ENCODE results near the gene TIGD1.
A peak's percentile ranks its signal among the peaks of the same experiment; 100 is the strongest.

Gene TIGD1

GRCh38 chr2:232551250-232551638, 887 bp upstream of the TIGD1 start:
- Histone ChIP-seq H3K27ac (ENCODE audit: low read length, poor library complexity, severe bottlenecking) (peak overlapping the region; percentile 60), H3K23ac (ENCODE audit: low read length in 2 of 2) (no peak overlapping the region), H2BK5ac (ENCODE audit: low read depth, low read length, poor library complexity, severe bottlenecking) (no peak overlapping the region), H4K91ac (ENCODE audit: low read length) (no peak overlapping the region), H3K4me2 (ENCODE audit: low read length, poor library complexity, severe bottlenecking) (peak overlapping the region; percentile 67), H3K9ac (ENCODE audit: low read length) (peak overlapping the region; percentile 99), H3K4ac (ENCODE audit: low read depth in 1 of 2, low read length in 2 of 2) (peak overlapping the region; percentile 80 to 81), H3K4me1 (ENCODE audit: control insufficient read depth, insufficient read depth, low read depth, low read length) (peaks cover 4% of the 10 kb centered on the region), H3K18ac (ENCODE audit: low read depth in 1 of 2, low read length in 2 of 2) (peak overlapping the region in 1 of 2 experiments; percentile 89), H2AK5ac (ENCODE audit: low read length, severe bottlenecking) (no peak overlapping the region), H3K14ac (ENCODE audit: low read length in 2 of 2) (peak overlapping the region in 1 of 2 experiments; percentile 92), H4K8ac (ENCODE audit: low read length) (peak overlapping the region; percentile 89), H2BK12ac (ENCODE audit: low read length in 2 of 2) (no peak overlapping the region), H2BK15ac (ENCODE audit: low read depth, poor library complexity, severe bottlenecking) (no peak overlapping the region), H3K79me1 (replicated peaks; ENCODE audit: low read length, poor library complexity, severe bottlenecking) (peaks cover 21% of the 10 kb centered on the region), H3K36me3 (ENCODE audit: control insufficient read depth in 1 of 2, insufficient read depth in 2 of 2, low read depth in 1 of 2, low read length in 2 of 2) (peaks cover 9 to 50% of the 10 kb centered on the region in 2 experiments), H2BK120ac (ENCODE audit: low read depth, low read length) (no peak overlapping the region), H2AFZ (ENCODE audit: low read depth, low read length) (peak overlapping the region; percentile 36), H3K4me3 (ENCODE audit: insufficient read depth in 1 of 2, low read depth in 1 of 2, low read length in 2 of 2) (peak overlapping the region; percentile 88 to 98), H3K9me3 (ENCODE audit: control insufficient read depth, low read length) (peaks cover 3% of the 10 kb centered on the region), H3K27me3 (ENCODE audit: control insufficient read depth in 1 of 2, insufficient read depth in 1 of 2, low read length in 2 of 2) (no peaks in the 10 kb centered on the region)
- 46% methylated on average over 2 of the region's 7 CpGs for WGBS
- no peak for DNase-seq

GRCh38 chr2:232549655-232550353, 553 bp downstream of the TIGD1 start:
- Histone ChIP-seq H3K4me3 (ENCODE audit: insufficient read depth in 1 of 2, low read depth in 1 of 2, low read length in 2 of 2) (peak overlapping the region; percentile 85 to 98), H2BK120ac (ENCODE audit: low read depth, low read length) (no peak overlapping the region), H2AFZ (ENCODE audit: low read depth, low read length) (peak overlapping the region; percentile 83), H4K8ac (ENCODE audit: low read length) (peak overlapping the region; percentile 63), H2BK15ac (ENCODE audit: low read depth, poor library complexity, severe bottlenecking) (no peak overlapping the region), H2AK5ac (ENCODE audit: low read length, severe bottlenecking) (no peak overlapping the region), H4K91ac (ENCODE audit: low read length) (no peak overlapping the region), H3K14ac (ENCODE audit: low read length in 2 of 2) (peak overlapping the region in 1 of 2 experiments; percentile 87), H3K9me3 (ENCODE audit: control insufficient read depth, low read length) (peaks cover 3% of the 10 kb centered on the region), H3K27ac (ENCODE audit: low read length, poor library complexity, severe bottlenecking) (peak overlapping the region; percentile 86), H3K4me2 (ENCODE audit: low read length, poor library complexity, severe bottlenecking) (peak overlapping the region; percentile 64), H3K18ac (ENCODE audit: low read depth in 1 of 2, low read length in 2 of 2) (peak overlapping the region; percentile 74 to 97), H3K79me1 (replicated peaks; ENCODE audit: low read length, poor library complexity, severe bottlenecking) (peaks cover 26% of the 10 kb centered on the region), H3K23ac (ENCODE audit: low read length in 2 of 2) (no peak overlapping the region), H2BK5ac (ENCODE audit: low read depth, low read length, poor library complexity, severe bottlenecking) (no peak overlapping the region), H3K4me1 (ENCODE audit: control insufficient read depth, insufficient read depth, low read depth, low read length) (peaks cover 7% of the 10 kb centered on the region), H3K9ac (ENCODE audit: low read length) (peak overlapping the region; percentile 99), H3K36me3 (ENCODE audit: control insufficient read depth in 1 of 2, insufficient read depth in 2 of 2, low read depth in 1 of 2, low read length in 2 of 2) (peaks cover 17 to 36% of the 10 kb centered on the region in 2 experiments), H3K4ac (ENCODE audit: low read depth in 1 of 2, low read length in 2 of 2) (peak overlapping the region in 1 of 2 experiments; percentile 89), H2BK12ac (ENCODE audit: low read length in 2 of 2) (no peak overlapping the region), H3K27me3 (ENCODE audit: control insufficient read depth in 1 of 2, insufficient read depth in 1 of 2, low read length in 2 of 2) (no peaks in the 10 kb centered on the region)
- WGBS, result 25% methylated on average over 14 of the region's 21 CpGs
- no peak for DNase-seq

GRCh38 chr2:232547991-232548390, 2.4 kb downstream of the TIGD1 start:
- Histone ChIP-seq H3K4ac (ENCODE audit: low read depth in 1 of 2, low read length in 2 of 2) (no peak overlapping the region), H3K9ac (ENCODE audit: low read length) (no peak overlapping the region), H3K4me3 (ENCODE audit: insufficient read depth in 1 of 2, low read depth in 1 of 2, low read length in 2 of 2) (no peak overlapping the region), H3K4me1 (ENCODE audit: control insufficient read depth, insufficient read depth, low read depth, low read length) (peaks cover 7% of the 10 kb centered on the region), H3K27me3 (ENCODE audit: control insufficient read depth in 1 of 2, insufficient read depth in 1 of 2, low read length in 2 of 2) (no peaks in the 10 kb centered on the region), H3K79me1 (replicated peaks; ENCODE audit: low read length, poor library complexity, severe bottlenecking) (peaks cover 32% of the 10 kb centered on the region), H3K14ac (ENCODE audit: low read length in 2 of 2) (no peak overlapping the region), H2BK15ac (ENCODE audit: low read depth, poor library complexity, severe bottlenecking) (no peak overlapping the region), H2AFZ (ENCODE audit: low read depth, low read length) (no peak overlapping the region), H3K4me2 (ENCODE audit: low read length, poor library complexity, severe bottlenecking) (no peak overlapping the region), H4K8ac (ENCODE audit: low read length) (no peak overlapping the region), H2BK12ac (ENCODE audit: low read length in 2 of 2) (no peak overlapping the region), H3K18ac (ENCODE audit: low read depth in 1 of 2, low read length in 2 of 2) (no peak overlapping the region), H3K9me3 (ENCODE audit: control insufficient read depth, low read length) (peaks cover 3% of the 10 kb centered on the region), H3K36me3 (ENCODE audit: control insufficient read depth in 1 of 2, insufficient read depth in 2 of 2, low read depth in 1 of 2, low read length in 2 of 2) (peaks cover 20 to 31% of the 10 kb centered on the region in 2 experiments), H2BK5ac (ENCODE audit: low read depth, low read length, poor library complexity, severe bottlenecking) (no peak overlapping the region), H3K23ac (ENCODE audit: low read length in 2 of 2) (no peak overlapping the region), H2AK5ac (ENCODE audit: low read length, severe bottlenecking) (no peak overlapping the region), H3K27ac (ENCODE audit: low read length, poor library complexity, severe bottlenecking) (no peak overlapping the region), H2BK120ac (ENCODE audit: low read depth, low read length) (no peak overlapping the region), H4K91ac (ENCODE audit: low read length) (no peak overlapping the region)
- no peak for DNase-seq
- 100% methylated on average over 6 of the region's 6 CpGs for WGBS

- H3K18ac ChIP-seq (ENCODE audit: low read depth in 1 of 2, low read length in 2 of 2), result no peak overlapping the region
- peaks cover 12 to 28% of the 10 kb centered on the region in 2 experiments for H3K36me3 ChIP-seq (ENCODE audit: control insufficient read depth in 1 of 2, insufficient read depth in 2 of 2, low read depth in 1 of 2, low read length in 2 of 2)
- no peak overlapping the region for H3K4me2 ChIP-seq (ENCODE audit: low read length, poor library complexity, severe bottlenecking)
- H3K23ac ChIP-seq (ENCODE audit: low read length in 2 of 2), result no peak overlapping the region
- H2AFZ ChIP-seq (ENCODE audit: low read depth, low read length), result no peak overlapping the region
- no peak for DNase-seq
- no peak overlapping the region for H3K14ac ChIP-seq (ENCODE audit: low read length in 2 of 2)
- H3K9ac ChIP-seq (ENCODE audit: low read length), result no peak overlapping the region
- H3K4me3 ChIP-seq (ENCODE audit: insufficient read depth in 1 of 2, low read depth in 1 of 2, low read length in 2 of 2), result no peak overlapping the region
- no peak overlapping the region for H4K8ac ChIP-seq (ENCODE audit: low read length)
- H2AK5ac ChIP-seq (ENCODE audit: low read length, severe bottlenecking), result no peak overlapping the region
- peak overlapping the region; percentile 23 for H4K91ac ChIP-seq (ENCODE audit: low read length)
- H2BK5ac ChIP-seq (ENCODE audit: low read depth, low read length, poor library complexity, severe bottlenecking), result no peak overlapping the region
- peaks cover 0 to 1% of the 10 kb centered on the region in 2 experiments for H3K27me3 ChIP-seq (ENCODE audit: control insufficient read depth in 1 of 2, insufficient read depth in 1 of 2, low read length in 2 of 2)
- peaks cover 32% of the 10 kb centered on the region for H3K79me1 ChIP-seq (replicated peaks; ENCODE audit: low read length, poor library complexity, severe bottlenecking)
- H3K4me1 ChIP-seq (ENCODE audit: control insufficient read depth, insufficient read depth, low read depth, low read length), result peaks cover 3% of the 10 kb centered on the region
- H3K4ac ChIP-seq (ENCODE audit: low read depth in 1 of 2, low read length in 2 of 2), result no peak overlapping the region
- no peak overlapping the region for H2BK120ac ChIP-seq (ENCODE audit: low read depth, low read length)
- H2BK12ac ChIP-seq (ENCODE audit: low read length in 2 of 2), result no peak overlapping the region
- no peak overlapping the region for H3K27ac ChIP-seq (ENCODE audit: low read length, poor library complexity, severe bottlenecking)
- peaks cover 3% of the 10 kb centered on the region for H3K9me3 ChIP-seq (ENCODE audit: control insufficient read depth, low read length)
- WGBS, result 93% methylated on average over 16 of the region's 17 CpGs
- no peak overlapping the region for H2BK15ac ChIP-seq (ENCODE audit: low read depth, poor library complexity, severe bottlenecking)
Observed at GRCh38 chr2:232545511-232546375, 4.6 kb downstream of the TIGD1 start.

Data from mesenchymal stem cell (in vitro differentiated cells and primary cell).